Adrenal gland (tissue), 12 donors: ENCODE data around the gene AOX1. TPM values are rescaled to one million over a fixed set of nuclear protein-coding genes. Genes with fewer than 3 reads are reported as not detected.

Experiments used
- DNase-seq, 7 donors: peaks; one replicate each; pipeline ENCODE4 v3.0.0-alpha.2; 2019 to 2020
- H3K27ac ChIP-seq, 5 donors: fragments of 200-600 bp; sonication (generic) in 4 of 5; 1 replicate in 3 of 5; 2 replicates in 2 of 5; pipeline versions ENCODE4 v1.5.1 to v1.8.0; 2016 to 2020; ENCODE audit warnings: mild to moderate bottlenecking in 1 of 5
- H3K27me3 ChIP-seq: fragments of 200-600 bp; 2 replicates; pipeline ENCODE4 v1.8.0; 2021
- H3K36me3 ChIP-seq, 2 donors: fragments of 200-600 bp; replicated peaks in 1 of 2; 1 replicate in 1 of 2; 2 replicates in 1 of 2; pipeline versions ENCODE4 v1.5.1 to v1.8.0; 2018 to 2022
- H3K4me1 ChIP-seq, 2 donors: fragments of 200-600 bp; replicated peaks in 1 of 2; 1 replicate in 1 of 2; 2 replicates in 1 of 2; pipeline versions ENCODE4 v1.5.1 to v1.8.0; 2018 to 2021
- H3K4me3 ChIP-seq, 4 donors: fragments of 200-600 bp; sonication (generic) in 3 of 4; one replicate each; pipeline ENCODE4 v1.5.1; 2016 to 2018
- H3K9me3 ChIP-seq, 3 donors: fragments of 200-600 bp; sonication (generic) in 1 of 3; replicated peaks in 1 of 3; 1 replicate in 2 of 3; 2 replicates in 1 of 3; pipeline versions ENCODE4 v1.5.1 to v1.8.0; 2016 to 2021
- CTCF ChIP-seq, 6 experiments: fragments of 450-650 bp in 4 of 6; fragments of 200-600 bp in 2 of 6; sonication (generic) in 1 of 6; IDR thresholded peaks; 1 replicate in 5 of 6; 2 replicates in 1 of 6; pipeline versions ENCODE4 v1.5.1 to v1.8.0; 2016 to 2021; ENCODE audit warnings: antibody characterized with exemption in 6 of 6, mild to moderate bottlenecking in 2 of 6, moderate library complexity in 1 of 6
- POLR2A ChIP-seq, 2 donors: fragments of 450-650 bp; IDR thresholded peaks; one replicate each; pipeline ENCODE4 v1.6.1; 2017; ENCODE audit warnings: antibody characterized with exemption in 2 of 2, mild to moderate bottlenecking in 2 of 2, moderate library complexity in 1 of 2
- WGBS, 4 donors: extraction: QIAGEN DNeasy Blood & Tissue Kit in 2 of 4; methylation state at CpG; one replicate each; pipeline versions ENCODE4 v1.1.5 to v1.1.7; 2013 to 2017; 5-methylcytosine and 5-hydroxymethylcytosine counted together
- intact Hi-C, 2 donors: fragments of 100-400 bp; cut with DNase I; formaldehyde crosslinking; loops; one replicate each; pipeline versions ENCODE4 v1.14.1 to v1.15.0; 2022 to 2023
- polyA plus RNA-seq, 3 donors: library from polyadenylated mRNA; stranded (reverse); fragments of 200-250 nt in 2 of 3; fragments of 350-450 nt in 1 of 3; fragmentation: Illumina TruSeq in 1 of 3; extraction: RNeasy Lipid Tissue Mini Kit (QIAGEN cat#74804) in 1 of 3; gene quantifications; one replicate each; pipeline ENCODE4 v1.2.3, GENCODE V29; 2013 to 2014
- total RNA-seq, 9 donors: library from RNA; depleted of rRNA in 4 of 9; stranded (reverse); fragments of >200 nt in 4 of 9; fragments of 120-200 nt in 1 of 9; fragmentation: NEBNext Ultra II Directional in 1 of 9; extraction: Animal tissue kit (Norgen Biotek cat#: 25700) in 1 of 9; gene quantifications; one replicate each; pipeline versions ENCODE4 v1.1.0 to v1.2.4, GENCODE V29; 2013 to 2023
- donor health status: healthy with polysubstance abuse.
- donor health status: Bipolar disorder and iron deficiency.
- donor health status: DM: yes; HTN: yes; CAD: no.
- donor health status: DM: no; HTN: no; CAD: no.
- donor health status: DM: no; HTN: no; CAD: no.
- donor health status: DM: yes; HTN: yes; CAD: no.

AOX1 gene
- total and polyA plus RNA-seq, 12 donors = 101 to 1,121 (median 681) TPM

GRCh38 chr2:200658278-200658864 lies 72.6 kb downstream of the AOX1 start:
- Histone ChIP-seq H3K9me3 (no peaks in the 10 kb centered on the region), H3K4me3 (no peak overlapping the region), H3K4me1 (peaks cover 36 to 64% of the 10 kb centered on the region in 2 donors), H3K27me3 (no peaks in the 10 kb centered on the region), H3K27ac (peak overlapping the region in 4 of 5 donors; percentile 0 to 74 (median 58)), H3K36me3 (no peaks in the 10 kb centered on the region)
- DNase-seq = peak in 6 of 7 donors; percentile 70 to 83 (median 79)
- TF ChIP-seq CTCF (IDR thresholded peaks at IDR 0.05) (peak in 2 of 6 experiments; percentile 10 to 23), POLR2A (IDR thresholded peaks at IDR 0.05) (peak in 1 of 2 donors; percentile 19)
- WGBS, 4 donors = 36 to 50% (median 45%) methylated on average over 5 of the region's 5 CpGs
- intact Hi-C loops = no loop called here

- WGBS, 4 donors = 55 to 74% (median 64%) methylated on average over 4 of the region's 4 CpGs
- H3K4me3 ChIP-seq = no peak overlapping the region
- peaks cover 36 to 68% of the 10 kb centered on the region in 2 donors for H3K4me1 ChIP-seq
- intact Hi-C loops = no loop called here
- no peak for TF ChIP-seq CTCF (IDR thresholded peaks at IDR 0.05)
- no peak for TF ChIP-seq POLR2A (IDR thresholded peaks at IDR 0.05)
- DNase-seq = no peak
- H3K27ac ChIP-seq = peak overlapping the region in 3 of 5 donors; percentile 55 to 74 (median 61)
- H3K9me3 ChIP-seq = no peaks in the 10 kb centered on the region
- no peaks in the 10 kb centered on the region for H3K27me3 ChIP-seq
- peaks cover 0 to 10% of the 10 kb centered on the region in 2 donors for H3K36me3 ChIP-seq
These were observed 73.6 kb downstream of the AOX1 start for GRCh38 chr2:200659410-200659809.

- peaks cover 0 to 26% of the 10 kb centered on the region in 2 donors for H3K36me3 ChIP-seq
- H3K9me3 ChIP-seq = no peaks in the 10 kb centered on the region
- WGBS, 4 donors = 68 to 75% (median 71%) methylated on average over 1 of the region's 1 CpG
- TF ChIP-seq CTCF (IDR thresholded peaks at IDR 0.05) (no peak), POLR2A (IDR thresholded peaks at IDR 0.05) (no peak)
- H3K27ac ChIP-seq = peak overlapping the region in 2 of 5 donors; percentile 59 to 79
- H3K4me1 ChIP-seq = peaks cover 16 to 55% of the 10 kb centered on the region in 2 donors
- no peaks in the 10 kb centered on the region for H3K27me3 ChIP-seq
- DNase-seq = no peak
- H3K4me3 ChIP-seq = no peak overlapping the region
- intact Hi-C loops = no loop called here
These were observed 75.7 kb downstream of the AOX1 start for GRCh38 chr2:200661477-200661876.

- Histone ChIP-seq H3K36me3 (peaks cover 0 to 31% of the 10 kb centered on the region in 2 donors), H3K4me3 (no peak overlapping the region), H3K9me3 (no peaks in the 10 kb centered on the region), H3K4me1 (peaks cover 12 to 42% of the 10 kb centered on the region in 2 donors), H3K27me3 (no peaks in the 10 kb centered on the region), H3K27ac (peak overlapping the region; percentile 45 to 79 (median 63))
- intact Hi-C loops = no loop called here
- 36 to 56% (median 47%) methylated on average over 7 of the region's 7 CpGs for WGBS, 4 donors
- peak; percentile 54 to 80 (median 75) for DNase-seq
- TF ChIP-seq POLR2A (IDR thresholded peaks at IDR 0.05) (no peak), CTCF (IDR thresholded peaks at IDR 0.05) (no peak)
These were observed 76.9 kb downstream of the AOX1 start for GRCh38 chr2:200662727-200663126.
